ENCODE results near the gene LRRC56.
A peak's percentile ranks its signal among the peaks of the same experiment; 100 is the strongest.

Gene LRRC56

DNA sequence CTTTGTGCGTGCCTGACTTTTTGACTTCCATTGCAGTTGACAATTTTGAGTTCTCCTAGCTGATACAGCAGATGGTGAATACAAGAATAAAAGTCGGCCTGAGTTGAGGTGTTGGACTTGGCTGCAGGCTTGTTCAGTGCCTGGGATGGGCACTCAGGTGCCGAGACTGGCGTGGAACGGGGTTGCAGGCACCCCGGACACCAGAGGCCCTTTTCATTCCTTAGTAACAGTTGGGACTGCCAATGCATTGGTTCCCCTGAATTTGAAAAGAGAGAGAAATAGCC is 40.2 kb downstream of the LRRC56 start:
- DNase-seq = no peak

DNA sequence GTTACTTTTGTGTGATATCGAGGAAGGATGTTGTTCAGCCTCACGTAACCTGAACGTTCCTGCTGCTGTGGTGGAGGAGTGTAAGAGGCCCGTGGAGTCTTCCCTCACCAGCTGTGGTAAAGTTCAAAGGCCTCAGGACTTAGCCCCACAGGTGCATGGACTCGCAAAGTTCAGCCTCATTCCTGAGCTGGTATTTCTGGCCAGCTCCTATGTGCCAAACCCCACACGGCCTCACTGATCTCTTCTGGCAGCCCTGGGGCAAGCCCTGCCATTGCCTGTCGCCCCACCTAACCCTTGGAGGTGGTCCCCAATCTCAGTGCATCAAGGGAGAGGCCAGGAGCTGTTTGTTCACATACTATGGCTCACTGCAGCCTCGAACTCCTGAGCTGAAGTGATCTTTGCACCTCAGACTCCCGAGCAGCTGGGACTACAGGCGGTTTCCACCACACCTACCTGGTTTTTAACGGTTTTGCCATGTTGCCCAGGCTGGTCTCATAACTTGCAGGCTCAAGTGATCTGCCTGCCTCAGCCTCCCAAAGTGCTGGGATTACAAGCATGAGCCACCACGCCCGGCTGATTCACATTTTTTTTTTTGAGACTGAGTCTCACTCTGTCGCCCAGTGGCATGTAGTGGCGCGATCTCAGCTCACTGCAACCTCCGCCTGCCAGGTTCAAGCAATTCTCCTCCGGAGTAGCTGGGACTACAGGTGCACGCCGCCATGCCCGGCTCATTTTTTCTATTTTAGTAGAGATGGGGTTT is 41.1 kb downstream of the LRRC56 start:
- DNase-seq = no peak

DNA sequence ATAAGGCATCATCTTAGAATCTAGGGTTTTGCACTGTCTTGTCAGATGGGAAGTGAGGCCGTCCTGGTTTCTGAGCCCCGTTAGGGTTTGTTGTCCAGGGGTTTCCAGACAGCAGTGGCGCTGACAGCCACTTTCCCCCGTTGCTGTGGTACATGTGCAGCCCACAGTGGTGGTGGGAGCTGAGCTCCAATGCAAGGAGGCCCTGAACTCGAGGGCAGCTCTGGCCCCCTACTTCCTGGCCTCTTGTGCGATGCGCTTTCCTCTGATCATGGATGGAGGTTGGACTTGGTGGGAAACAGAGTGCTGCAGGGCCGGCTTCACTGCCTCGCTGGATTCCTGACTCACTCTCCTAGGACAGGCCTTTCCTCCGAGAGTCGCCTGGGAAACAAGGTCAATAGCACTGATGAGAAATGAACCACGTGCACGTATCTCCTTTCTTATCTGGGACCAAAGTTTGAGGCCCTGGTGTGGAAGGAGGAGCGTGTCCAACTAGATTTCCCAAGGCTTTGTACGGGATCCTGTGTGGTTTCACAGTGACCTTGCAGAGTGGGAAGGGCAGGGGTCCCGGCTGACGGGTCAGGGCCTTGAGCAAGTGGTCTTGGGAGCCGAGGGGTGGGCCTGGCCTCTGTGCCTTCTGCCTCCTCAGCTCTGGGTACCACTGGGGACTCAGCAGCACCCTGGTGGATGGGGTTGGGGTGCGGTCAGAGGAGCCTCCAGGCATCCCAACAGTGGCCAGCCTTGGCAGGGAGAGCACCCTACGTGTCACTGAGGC is 42.7 kb downstream of the LRRC56 start:
- no peak for DNase-seq

DNA sequence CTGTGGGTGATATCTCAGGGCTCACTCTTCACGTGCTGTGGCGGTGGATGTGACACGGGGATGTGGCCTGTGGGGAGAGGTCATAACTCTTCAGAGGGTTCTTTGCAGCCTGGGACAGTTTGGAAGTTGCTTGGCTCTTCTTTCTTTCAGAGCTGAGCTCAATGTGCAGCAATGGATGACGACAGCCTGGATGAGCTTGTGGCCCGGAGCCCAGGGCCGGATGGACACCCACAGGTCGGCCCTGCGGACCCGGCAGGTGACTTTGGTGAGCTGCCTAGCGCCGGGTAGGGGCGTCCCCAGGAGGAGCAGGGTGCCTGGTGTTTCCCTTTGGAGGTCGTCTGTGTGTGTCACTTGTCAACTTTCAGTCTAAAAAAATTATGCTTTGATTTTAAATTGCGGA is 44.0 kb downstream of the LRRC56 start:
- DNase-seq = no peak

DNA sequence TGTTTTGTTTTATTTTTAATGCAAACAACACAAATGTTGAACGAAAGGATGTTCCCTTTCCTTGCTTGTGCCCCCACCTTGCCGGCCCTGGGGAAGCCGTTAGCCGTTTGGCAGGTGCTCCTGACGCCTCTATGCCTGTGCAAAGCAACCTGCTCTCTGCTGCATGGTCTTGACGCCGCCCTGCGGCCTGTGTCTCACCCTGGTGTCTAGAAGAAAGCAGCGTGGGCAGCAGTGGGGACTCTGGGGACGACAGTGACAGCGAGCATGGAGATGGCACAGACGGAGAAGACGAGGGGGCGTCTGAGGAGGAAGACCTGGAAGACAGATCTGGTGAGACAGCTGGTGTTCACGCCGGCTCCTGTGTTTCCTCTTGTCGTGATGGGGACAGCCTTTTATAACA is 44.4 kb downstream of the LRRC56 start:
- DNase-seq = no peak

DNA sequence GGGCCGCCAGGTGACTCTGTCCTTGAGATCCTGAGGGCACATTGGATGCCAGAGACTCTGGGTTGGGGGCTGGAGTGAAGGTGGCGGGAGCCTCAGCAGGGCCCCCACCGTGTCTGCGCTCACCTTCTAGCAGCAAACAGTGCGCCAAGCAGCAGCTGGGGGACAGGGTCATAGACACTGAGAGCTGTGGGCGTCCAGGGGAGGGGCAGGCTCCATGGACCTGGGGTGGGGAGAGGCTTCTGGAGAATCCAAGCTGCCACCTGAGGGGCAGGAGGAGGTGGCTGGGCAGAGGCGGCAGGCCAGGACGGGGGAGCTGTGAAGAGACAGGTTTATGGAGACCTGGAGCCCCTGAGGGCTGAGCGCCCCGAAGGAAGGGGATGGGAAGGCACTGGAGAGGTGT is 47.0 kb downstream of the LRRC56 start:
- DNase-seq = no peak

DNA sequence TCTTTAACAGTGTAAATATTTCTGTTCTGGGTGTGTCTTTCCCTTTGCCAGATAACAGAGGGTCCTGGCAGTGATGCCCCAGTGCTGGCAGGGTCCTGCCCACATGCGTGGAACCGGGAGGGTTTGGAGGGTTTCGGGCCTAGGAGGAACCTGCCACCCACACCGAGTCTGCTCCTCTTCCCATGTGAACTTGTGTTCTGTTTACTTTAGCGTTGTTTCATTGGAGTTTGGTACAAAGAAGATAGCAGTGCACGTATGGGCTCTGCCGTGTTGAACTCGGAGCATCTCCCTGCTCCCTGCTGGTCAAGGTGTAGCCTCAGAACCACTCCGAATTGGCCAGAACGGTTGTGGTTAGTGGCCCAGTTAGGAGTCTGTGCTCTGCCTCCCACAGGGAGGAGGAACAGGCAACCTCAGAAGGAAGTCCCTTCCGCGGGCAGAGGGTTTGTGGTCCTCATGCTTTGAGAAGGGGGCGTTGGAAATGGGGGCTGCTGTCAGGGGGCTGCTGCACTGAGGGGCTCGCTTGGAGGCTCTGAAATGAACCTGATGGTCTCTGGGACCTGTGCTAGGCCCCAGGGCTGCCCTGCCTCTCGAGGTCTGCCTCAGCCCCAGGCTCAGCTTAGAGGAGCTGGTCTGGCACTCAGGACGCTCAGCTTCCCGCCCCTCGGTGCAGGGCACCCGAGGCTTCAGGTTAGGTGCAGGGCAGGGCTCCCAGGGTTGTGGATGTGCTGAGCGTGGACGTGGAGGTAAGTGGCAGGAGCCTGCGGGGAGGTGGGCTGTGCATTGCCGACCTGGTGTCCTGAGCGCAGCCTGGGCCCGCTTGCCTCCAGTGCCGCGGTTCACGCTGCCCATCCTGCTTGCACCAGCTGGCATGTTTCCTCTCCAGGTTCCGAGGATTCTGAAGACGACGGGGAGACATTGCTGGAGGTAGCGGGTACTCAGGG is 49.3 kb downstream of the LRRC56 start:
- DNase-seq = no peak

DNA sequence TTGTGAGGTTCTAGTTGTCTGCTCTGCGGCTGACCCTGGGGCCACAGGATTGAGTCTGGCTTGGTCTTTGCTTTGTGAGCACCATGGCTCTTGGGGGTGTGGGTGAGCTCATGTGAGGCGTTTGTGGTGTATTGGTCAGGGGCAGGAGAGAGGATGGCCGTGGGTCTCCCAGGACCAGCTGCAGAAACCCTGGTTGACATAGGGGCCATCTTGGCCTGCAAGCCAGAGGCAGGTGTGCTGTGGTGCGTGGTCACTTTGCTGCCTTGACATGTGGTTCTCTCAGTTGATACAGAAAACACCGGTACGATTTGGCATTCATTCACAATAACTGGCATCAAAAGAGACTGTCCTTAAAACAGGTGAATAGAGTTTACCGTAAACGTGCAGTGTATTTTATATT is 50.2 kb downstream of the LRRC56 start:
- DNase-seq = no peak

DNA sequence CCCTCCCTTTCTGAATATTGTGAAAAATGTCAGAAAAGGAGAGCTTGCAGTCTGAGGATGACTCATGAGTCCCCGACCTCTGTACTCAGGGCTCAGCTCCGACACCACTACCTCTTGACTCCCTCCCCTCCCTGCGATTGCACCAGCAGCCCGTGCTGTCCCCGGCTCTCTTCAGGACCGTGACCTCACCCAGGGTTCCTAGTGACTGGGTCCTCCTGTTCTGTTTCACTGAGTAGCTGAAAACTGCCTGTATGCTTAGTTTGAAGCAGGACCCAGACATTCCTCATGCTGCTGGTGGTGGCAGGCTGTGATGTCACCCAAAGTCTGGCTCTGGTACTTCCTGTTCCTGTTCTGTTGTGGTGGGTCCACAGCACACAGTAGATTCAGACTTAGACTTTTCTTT is 50.7 kb downstream of the LRRC56 start:
- DNase-seq = peak; percentile 62

DNA sequence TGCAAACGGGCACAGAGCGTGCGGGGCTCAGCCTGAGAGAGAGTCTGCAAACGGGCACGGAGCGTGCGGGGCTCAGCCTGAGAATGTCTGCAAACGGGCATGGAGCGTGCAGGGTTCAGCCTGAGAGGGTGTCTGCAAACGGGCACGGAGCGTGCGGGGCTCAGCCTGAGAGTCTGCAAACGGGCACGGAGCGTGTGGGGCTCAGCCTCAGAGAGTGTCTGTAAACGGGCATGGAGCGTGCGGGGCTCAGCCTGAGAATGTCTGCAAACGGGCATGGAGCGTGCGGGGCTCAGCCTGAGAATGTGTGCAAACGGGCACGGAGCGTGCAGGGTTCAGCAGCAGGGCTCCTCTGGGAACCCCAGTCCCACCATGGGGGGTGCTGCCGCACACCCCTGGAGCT is 52.5 kb downstream of the LRRC56 start:
- DNase-seq = no peak

DNA sequence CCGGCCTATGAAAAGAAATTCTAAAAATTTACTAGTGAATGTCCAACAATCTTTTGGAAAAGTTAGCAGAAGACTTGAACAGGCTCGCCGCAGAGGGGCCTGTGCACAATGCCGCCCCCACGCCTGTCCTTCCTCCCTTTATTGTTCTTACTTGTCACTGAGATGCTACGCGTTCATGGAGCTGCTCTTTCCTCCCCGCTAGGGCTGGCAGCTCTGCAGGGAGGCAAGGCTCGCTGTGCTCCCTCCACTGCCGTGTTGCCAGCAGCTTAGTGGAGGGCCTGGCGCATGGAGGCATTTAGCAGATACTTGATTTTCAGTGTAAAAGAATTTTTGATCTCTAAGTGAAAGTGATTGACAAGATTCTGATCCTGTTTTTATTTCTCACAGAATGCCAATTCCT is 53.7 kb downstream of the LRRC56 start:
- no peak for DNase-seq

DNA sequence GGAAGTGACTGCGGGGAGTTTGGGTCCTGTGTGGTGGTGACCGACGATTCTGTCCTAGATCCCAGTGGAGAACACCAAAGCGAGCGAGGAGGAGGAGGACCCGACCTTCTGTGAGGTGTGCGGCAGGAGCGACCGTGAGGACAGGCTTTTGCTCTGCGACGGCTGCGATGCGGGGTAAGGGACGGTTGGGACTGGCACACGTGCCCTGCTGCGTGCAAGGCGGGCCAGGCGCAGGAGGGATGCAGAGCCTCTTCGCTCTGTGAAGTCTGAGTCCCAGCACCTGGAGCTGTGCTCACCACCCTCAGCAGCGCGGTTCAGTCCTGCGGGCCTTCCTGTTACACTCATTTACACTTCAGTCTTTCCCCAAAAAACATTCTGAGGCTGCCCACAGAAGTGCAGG is 55.2 kb downstream of the LRRC56 start:
- no peak for DNase-seq

DNA sequence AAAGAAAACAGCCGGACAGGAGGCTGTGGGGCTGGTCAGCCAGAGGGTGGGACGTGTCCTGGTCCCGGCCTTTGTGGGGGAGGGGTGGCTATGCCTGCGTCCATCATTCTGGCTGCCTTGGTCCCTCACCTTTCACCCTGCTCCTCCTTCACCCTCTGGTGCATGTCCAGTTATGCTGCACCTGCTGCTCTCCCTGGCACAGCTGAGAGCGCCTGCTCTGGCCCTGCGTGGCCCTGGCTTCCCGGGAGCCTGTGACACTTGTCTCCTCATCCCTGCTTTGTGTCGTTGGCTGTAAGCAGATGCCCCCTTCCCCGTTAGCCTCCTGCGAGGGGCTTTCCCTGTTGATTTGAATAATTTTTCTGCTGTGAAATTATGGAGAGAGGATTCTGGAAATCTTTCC is 55.6 kb downstream of the LRRC56 start:
- no peak for DNase-seq

DNA sequence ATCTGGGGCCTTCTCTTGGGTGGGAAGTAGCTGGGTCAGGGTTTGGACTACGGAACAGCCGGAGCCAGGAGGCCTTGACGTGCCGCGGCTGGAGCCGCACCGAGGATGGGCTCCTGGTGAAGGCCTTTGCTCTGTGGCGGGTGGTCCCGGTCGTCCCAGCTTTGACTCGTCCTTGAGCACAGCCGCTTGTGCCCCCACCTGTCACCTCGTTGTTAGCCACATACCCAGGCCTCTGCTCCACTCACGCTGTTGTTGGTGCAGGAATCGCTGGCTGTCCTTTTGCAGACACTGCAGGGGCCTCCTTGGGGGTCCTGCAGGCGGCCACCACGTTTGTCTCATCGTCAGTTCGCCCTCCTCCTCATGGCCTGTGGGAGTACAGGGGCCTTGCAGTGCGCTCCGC is 56.0 kb downstream of the LRRC56 start:
- DNase-seq = no peak

DNA sequence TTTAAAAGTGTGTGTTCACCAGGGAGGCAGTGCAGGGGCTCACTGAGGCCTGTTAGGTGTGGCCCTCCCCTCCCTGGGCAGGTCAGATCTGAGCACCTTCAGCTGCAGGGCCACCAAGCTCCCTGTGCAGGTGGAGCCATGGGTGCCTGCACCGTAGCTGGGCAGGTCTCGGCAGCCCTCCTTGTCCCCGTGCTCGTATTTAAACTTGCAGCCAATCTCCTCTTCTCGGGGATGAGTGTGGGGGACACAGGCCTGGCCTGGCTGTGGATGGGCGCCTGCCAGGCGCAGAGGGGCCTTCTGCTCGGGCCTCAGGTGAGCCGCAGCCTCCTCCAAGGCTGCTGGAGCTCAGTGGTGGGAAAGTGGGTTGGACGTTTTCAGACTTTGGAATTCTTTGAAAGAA is 58.1 kb downstream of the LRRC56 start:
- DNase-seq = no peak

DNA sequence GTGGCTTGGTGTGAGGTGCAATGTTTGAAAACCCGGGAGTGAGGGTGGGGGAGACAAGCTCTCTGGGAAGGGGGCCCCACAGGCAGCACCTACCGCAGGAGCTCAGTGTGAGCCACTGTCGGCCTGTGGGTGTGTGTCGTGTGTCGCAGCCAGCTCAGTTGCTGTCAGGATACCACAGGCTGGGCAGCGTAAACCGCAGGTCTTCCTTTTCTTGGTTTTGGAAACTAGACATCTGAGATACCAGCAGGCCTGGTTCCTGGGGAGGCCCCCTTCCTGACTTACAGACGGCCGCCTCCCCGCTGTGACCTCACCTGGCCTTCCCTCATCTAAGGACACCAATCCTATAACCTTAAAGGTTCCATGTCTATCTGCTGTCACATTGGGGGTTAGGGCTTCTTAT is 59.0 kb downstream of the LRRC56 start:
- DNase-seq = no peak

DNA sequence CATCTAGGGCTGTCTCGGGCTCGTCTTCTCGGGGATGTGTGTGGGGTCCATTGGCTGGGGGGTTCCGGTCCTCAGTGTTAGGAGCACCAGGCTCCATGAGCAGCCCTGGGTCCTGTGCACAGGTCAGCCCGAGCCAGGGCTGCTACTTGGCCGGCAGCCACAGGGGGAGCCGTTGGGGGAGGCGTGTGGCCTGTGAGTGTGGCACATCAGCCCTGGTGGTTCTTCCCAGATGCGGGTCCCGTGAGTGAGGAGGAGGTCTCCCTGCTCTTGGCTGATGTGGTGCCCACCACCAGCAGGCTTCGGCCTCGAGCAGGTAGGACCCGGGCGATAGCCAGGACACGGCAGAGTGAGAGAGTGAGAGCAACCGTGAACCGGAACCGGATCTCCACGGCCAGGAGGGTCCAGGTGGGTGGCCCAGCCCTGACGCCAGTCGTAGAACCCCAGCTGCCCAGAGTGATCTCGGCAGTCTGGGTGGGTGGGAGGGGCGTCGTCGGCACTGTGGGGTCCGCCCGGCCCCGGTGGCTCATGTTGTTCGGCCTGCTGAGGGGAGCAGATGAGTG is 59.9 kb downstream of the LRRC56 start:
- no peak for DNase-seq

DNA sequence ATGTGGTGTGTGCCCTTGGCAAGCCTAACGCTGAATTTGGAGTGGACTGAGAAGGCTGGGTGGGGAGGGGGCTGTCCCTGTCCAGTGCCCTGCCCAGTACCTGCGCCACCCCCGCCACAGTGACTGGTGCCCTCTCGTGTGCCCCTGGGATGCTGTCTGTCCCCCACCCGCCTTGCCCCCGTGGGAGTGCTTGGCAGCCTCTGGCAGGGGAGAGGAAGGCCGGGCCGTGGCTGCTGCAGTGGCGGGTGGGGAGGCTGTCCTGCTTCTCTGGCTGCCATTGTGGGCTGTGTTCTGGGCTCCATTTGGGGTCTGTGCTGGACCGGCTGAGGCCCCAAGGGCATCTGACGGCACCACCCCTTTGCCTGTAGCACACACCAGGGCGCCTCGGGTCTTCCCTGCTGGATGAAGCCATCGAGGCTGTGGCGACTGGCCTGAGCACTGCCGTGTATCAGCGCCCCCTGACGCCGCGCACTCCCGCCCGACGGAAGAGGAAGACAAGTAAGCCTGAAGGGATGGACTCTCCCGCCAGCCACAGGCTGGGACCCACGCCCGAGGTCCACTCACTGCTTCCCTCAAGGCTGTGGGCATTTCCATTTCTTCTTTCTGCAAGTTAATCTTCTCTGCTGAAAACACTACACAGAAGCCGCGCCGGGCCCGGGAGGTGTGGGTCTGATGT is 60.8 kb downstream of the LRRC56 start:
- DNase-seq = no peak

DNA sequence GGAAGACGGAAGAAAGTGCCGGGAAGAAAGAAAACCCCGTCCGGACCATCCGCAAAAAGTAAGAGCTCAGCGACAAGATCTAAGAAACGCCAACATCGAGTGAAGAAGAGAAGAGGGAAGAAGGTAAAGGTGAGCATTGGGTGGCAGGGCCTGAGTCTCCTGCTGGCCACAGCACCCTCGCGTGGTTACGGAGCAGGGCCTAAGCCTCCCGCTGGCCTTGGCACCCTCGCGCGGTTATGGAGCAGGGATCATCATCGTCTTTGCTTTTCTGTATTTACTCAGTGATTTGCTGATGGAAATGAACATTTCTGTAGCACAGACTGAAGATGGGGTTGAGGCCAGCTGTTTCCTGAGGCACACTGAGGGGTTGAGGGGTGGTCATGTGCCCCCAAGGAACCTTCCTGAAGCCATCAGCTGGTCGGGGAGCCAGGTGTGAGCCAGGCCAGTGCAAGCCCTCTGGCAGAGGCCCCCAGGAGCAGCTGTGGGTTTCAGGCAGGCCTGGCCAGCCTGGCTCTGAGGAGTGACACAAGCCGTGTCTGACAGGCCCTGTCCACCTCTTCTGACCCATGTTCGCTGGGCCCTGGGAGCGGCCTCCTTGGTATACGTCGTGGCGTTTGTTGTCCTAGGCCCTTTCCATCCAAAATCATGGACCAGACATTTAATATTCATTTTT is 64.4 kb downstream of the LRRC56 start:
- DNase-seq = no peak

DNA sequence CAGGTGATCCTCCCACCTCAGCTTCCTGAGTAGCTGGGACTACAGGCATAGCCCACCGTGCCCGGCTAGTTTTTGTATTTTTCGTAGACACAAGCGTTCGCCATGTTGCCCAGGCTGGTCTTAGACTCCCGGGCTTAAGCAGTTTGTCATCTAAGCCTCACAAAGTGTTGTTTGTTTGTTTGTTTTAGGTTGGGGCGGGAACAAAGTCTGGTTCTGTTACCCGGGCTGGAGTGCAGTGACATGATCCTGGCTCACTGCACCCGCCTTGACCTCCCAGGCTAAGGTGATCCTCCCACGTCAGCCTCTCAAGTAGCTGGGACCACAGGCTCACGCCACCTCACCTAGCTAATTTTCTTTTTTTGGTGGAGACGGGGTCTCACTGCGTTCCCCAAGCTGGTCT is 65.8 kb downstream of the LRRC56 start:
- DNase-seq = no peak

Measured in activated CD4-positive, CD25-positive, alpha-beta regulatory T cell treated with anti-CD3 and anti-CD28 coated beads, Interleukin-2, amount 50 U/mL, for 72 hours (primary cell).